HL-60 (cell line): Measurements from ENCODE around the gene NQO2.

Experiments used
- CTCF ChIP-seq: IDR thresholded peaks from one replicate; pipeline ENCODE4 v1.5.1; 2011; ENCODE audit warnings: low read length, control low read depth, inconsistent platforms; ENCODE audit not compliant: insufficient read depth
- GABPA ChIP-seq: IDR thresholded peaks from 2 replicates; pipeline ENCODE4 v1.6.1; 2012; ENCODE audit warnings: low read depth
- POLR2AphosphoS5 ChIP-seq: IDR thresholded peaks from 2 replicates; pipeline ENCODE4 v1.6.1; 2012; ENCODE audit warnings: low read depth
- SPI1 ChIP-seq: IDR thresholded peaks from 2 replicates; pipeline ENCODE4 v1.6.1; 2012; ENCODE audit warnings: low read depth, mild to moderate bottlenecking, borderline replicate concordance
- TF ChIP-seq, protein P1 (sequence below): IDR thresholded peaks from 2 replicates; pipeline ENCODE4 v1.6.1; 2012; ENCODE audit warnings: low read depth; ENCODE audit not compliant: insufficient replicate concordance

DNA sequence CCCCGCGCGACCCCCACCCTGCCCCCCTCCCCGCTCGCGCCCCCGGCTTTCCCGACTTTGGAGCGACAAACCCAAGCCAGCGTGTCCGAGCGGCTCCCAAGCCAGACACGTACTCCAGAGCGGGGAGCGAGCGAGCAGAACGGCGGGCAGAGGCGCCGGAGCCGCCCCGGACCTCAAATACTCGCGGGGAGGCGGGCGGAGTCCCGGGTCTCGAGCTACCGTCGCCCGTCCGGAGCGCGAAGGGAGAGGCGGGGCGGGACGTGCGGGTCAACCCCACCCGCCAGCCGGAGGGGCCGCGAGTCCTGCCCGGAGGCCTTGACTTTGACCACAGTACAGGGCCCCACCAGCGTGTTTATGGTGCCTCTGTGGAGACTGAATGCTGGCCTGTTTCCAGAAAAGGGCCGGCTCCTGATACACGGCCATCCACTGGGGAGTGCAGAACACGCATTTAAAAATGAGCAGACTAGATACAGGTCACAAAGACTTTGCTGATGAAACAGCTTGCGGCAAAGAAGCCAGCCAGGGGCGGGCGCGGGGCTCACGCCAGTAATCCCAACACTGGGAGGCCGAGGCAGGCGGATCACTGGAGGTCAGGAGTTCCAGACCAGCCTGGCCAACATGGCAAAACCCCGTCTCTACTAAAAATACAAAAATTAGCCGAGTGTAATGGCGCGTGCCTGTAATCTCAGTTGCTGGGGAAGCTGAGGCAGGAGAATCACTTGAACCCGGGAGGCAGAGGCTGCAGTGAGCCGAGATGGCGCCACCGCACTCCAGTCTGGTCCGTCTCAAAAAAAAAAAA lies 28.1 kb upstream of the NQO2 start, which contains the start of gene SERPINB6:
- TF ChIP-seq CTCF = no peak
- no peak for TF ChIP-seq POLR2AphosphoS5
- no peak for TF ChIP-seq GABPA
- TF ChIP-seq, protein P1, sequence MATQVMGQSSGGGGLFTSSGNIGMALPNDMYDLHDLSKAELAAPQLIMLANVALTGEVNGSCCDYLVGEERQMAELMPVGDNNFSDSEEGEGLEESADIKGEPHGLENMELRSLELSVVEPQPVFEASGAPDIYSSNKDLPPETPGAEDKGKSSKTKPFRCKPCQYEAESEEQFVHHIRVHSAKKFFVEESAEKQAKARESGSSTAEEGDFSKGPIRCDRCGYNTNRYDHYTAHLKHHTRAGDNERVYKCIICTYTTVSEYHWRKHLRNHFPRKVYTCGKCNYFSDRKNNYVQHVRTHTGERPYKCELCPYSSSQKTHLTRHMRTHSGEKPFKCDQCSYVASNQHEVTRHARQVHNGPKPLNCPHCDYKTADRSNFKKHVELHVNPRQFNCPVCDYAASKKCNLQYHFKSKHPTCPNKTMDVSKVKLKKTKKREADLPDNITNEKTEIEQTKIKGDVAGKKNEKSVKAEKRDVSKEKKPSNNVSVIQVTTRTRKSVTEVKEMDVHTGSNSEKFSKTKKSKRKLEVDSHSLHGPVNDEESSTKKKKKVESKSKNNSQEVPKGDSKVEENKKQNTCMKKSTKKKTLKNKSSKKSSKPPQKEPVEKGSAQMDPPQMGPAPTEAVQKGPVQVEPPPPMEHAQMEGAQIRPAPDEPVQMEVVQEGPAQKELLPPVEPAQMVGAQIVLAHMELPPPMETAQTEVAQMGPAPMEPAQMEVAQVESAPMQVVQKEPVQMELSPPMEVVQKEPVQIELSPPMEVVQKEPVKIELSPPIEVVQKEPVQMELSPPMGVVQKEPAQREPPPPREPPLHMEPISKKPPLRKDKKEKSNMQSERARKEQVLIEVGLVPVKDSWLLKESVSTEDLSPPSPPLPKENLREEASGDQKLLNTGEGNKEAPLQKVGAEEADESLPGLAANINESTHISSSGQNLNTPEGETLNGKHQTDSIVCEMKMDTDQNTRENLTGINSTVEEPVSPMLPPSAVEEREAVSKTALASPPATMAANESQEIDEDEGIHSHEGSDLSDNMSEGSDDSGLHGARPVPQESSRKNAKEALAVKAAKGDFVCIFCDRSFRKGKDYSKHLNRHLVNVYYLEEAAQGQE = no peak
- TF ChIP-seq SPI1 = no peak
